Skeletal muscle cell (primary cell): ENCODE data around the gene METTL23.
"Not testable (repeated sequence)": the region's sequence is repeated elsewhere in the genome, so short reads cannot be mapped to it uniquely, and the experiment has no call there.

Experiments used
- DNase-seq: peaks from one replicate; pipeline ENCODE4 v3.0.0-alpha.2; 2010; ENCODE audit warnings: low read depth
- H3K4me3 ChIP-seq: 2 replicates; pipeline ENCODE4 v1.5.1; 2011; ENCODE audit warnings: low read depth, mild to moderate bottlenecking, control low read depth, low read length, moderate library complexity

METTL23 gene

GRCh38 chr17:76727745-76728456, 1.3 kb downstream of the METTL23 start:
- no peak for DNase-seq
- H3K4me3 ChIP-seq: peak overlapping the region; percentile 92

- not testable (repeated sequence) for H3K4me3 ChIP-seq, DNase-seq
Observed at GRCh38 chr17:76731800-76732733, 5.4 kb downstream of the METTL23 start.

- no peak overlapping the region for H3K4me3 ChIP-seq
Observed at GRCh38 chr17:76732734-76733617, 6.3 kb downstream of the METTL23 start.

GRCh38 chr17:76733618-76733957, 6.9 kb downstream of the METTL23 start:
- H3K4me3 ChIP-seq: no peak overlapping the region
- no peak for DNase-seq

More at GRCh38 chr17:76732734-76733617, 6.3 kb downstream of the METTL23 start:
- no peak for DNase-seq

GRCh38 chr17:76734080-76734840, 7.6 kb downstream of the METTL23 start:
- no peak for DNase-seq
- H3K4me3 ChIP-seq: peak overlapping the region; percentile 95

- DNase-seq: no peak
- H3K4me3 ChIP-seq: peak overlapping the region; percentile 95
Observed at GRCh38 chr17:76735006-76735405, 8.4 kb downstream of the METTL23 start.

- DNase-seq: no peak
- H3K4me3 ChIP-seq: peak overlapping the region; percentile 95
Observed at GRCh38 chr17:76735586-76736348, 9.1 kb downstream of the METTL23 start.

GRCh38 chr17:76736349-76737081, 9.9 kb downstream of the METTL23 start:
- no peak for DNase-seq

GRCh38 chr17:76737082-76737675, 10.5 kb downstream of the METTL23 start, which contains the start of gene SRSF2:
TSS of gene SRSF2 (minus strand) at chr17:76737331. CDS start at chr17:76737160, 171 bp downstream.
- peak within 1 kb of the TSS; percentile 95 for H3K4me3 ChIP-seq
- peak; percentile 96 for DNase-seq

More at GRCh38 chr17:76736349-76737081, 9.9 kb downstream of the METTL23 start:
- peak overlapping the region; percentile 95 for H3K4me3 ChIP-seq

GRCh38 chr17:76737676-76738467, 11.2 kb downstream of the METTL23 start, which contains the start of gene MFSD11:
TSS of gene MFSD11 (plus strand) at chr17:76738119. CDS start at chr17:76738353, 234 bp downstream.
- H3K4me3 ChIP-seq: peak within 1 kb of the TSS; percentile 95
- DNase-seq: peak; percentile 90

GRCh38 chr17:76738468-76738850, 11.8 kb downstream of the METTL23 start:
- DNase-seq: no peak
- H3K4me3 ChIP-seq: peak overlapping the region; percentile 95

- not testable (repeated sequence) for H3K4me3 ChIP-seq, DNase-seq
Observed at GRCh38 chr17:76739568-76740115, 13.0 kb downstream of the METTL23 start.

GRCh38 chr17:76740329-76741118, 13.9 kb downstream of the METTL23 start:
- H3K4me3 ChIP-seq: no peak overlapping the region
- DNase-seq: peak; percentile 23

GRCh38 chr17:76742958-76743357, 16.3 kb downstream of the METTL23 start:
- no peak overlapping the region for H3K4me3 ChIP-seq
- DNase-seq: no peak

GRCh38 chr17:76744747-76745146, 18.1 kb downstream of the METTL23 start:
- no peak overlapping the region for H3K4me3 ChIP-seq

More at GRCh38 chr17:76744747-76745146, 18.1 kb downstream of the METTL23 start:
- no peak for DNase-seq
